Measurements from ENCODE around the gene FRMPD2. TPM values are rescaled to one million over a fixed set of nuclear protein-coding genes. Genes with fewer than 3 reads are reported as not detected.

The FRMPD2 gene
- total and polyA plus RNA-seq, 2 donors from 2014 or later = 0.34 to 0.47 TPM

DNA sequence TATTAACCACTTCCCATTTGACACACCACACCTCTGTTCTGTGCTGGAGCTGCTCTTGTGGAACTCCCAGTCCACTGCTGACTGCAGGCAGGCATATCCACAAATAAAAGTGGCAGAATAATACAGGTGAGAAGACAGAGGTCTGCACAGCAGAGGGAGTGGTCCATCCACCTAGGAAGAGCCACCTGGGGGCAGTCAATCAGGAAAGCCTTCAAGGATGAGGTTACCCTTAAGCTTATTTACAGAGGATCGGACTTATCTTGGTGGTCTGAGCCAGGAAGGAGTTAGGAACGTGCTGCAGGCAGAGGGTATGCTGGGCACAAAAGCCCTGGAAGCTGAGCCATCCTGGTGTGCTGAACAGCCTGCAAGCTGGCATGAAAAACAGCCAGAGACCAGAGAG, 78.7 kb downstream of the FRMPD2 start:
- no peaks in the 10 kb centered on the region for H3K4me1 ChIP-seq (ENCODE audit: control insufficient read depth in 2 of 3, insufficient read depth in 2 of 3, low read depth in 1 of 3, low read length in 3 of 3)
- no peak for DNase-seq
- H3K4me3 ChIP-seq (ENCODE audit: low read length in 3 of 3) = no peak overlapping the region
- H3K9me3 ChIP-seq (ENCODE audit: control insufficient read depth in 2 of 3, insufficient read depth in 1 of 3, low read length in 3 of 3) = no peaks in the 10 kb centered on the region
- no peak overlapping the region for H3K27ac ChIP-seq (ENCODE audit: low read depth in 2 of 2, low read length in 2 of 2)
- intact Hi-C loops (cut with DNase I) = no loop called here
- TF ChIP-seq, protein P1, sequence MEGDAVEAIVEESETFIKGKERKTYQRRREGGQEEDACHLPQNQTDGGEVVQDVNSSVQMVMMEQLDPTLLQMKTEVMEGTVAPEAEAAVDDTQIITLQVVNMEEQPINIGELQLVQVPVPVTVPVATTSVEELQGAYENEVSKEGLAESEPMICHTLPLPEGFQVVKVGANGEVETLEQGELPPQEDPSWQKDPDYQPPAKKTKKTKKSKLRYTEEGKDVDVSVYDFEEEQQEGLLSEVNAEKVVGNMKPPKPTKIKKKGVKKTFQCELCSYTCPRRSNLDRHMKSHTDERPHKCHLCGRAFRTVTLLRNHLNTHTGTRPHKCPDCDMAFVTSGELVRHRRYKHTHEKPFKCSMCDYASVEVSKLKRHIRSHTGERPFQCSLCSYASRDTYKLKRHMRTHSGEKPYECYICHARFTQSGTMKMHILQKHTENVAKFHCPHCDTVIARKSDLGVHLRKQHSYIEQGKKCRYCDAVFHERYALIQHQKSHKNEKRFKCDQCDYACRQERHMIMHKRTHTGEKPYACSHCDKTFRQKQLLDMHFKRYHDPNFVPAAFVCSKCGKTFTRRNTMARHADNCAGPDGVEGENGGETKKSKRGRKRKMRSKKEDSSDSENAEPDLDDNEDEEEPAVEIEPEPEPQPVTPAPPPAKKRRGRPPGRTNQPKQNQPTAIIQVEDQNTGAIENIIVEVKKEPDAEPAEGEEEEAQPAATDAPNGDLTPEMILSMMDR (IDR thresholded peaks at IDR 0.05; ENCODE audit: borderline replicate concordance, extremely low read depth, insufficient read depth) = no peak
- no peaks in the 10 kb centered on the region for H3K36me3 ChIP-seq (ENCODE audit: control insufficient read depth in 2 of 3, insufficient read depth in 3 of 3, low read length in 3 of 3)
- H3K9ac ChIP-seq (ENCODE audit: low read length in 3 of 3) = no peak overlapping the region
- FAIRE-seq = no peak
- no peaks in the 10 kb centered on the region for H3K27me3 ChIP-seq (ENCODE audit: control insufficient read depth, insufficient read depth, low read length)

DNA sequence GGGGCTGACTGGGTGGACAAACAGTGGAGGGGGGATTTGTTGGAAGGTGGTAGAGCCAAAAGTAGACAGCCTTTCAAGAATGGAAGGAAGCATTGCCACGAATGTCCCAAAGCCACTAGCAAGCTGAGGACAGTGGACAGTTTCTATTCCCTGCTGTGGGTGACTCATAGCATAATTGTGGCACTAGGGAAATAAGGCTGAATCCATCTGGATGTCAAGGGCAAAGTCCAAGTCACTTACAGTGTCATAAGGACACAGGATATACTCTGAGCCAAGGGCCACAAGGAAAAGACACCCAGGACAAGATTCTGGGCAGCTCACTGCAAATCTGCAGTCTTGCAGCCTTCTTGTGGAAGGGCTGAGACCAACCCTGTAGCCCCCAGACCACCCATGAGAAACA, 79.7 kb downstream of the FRMPD2 start:
- Histone ChIP-seq H3K4me1 (ENCODE audit: control insufficient read depth in 2 of 3, insufficient read depth in 2 of 3, low read depth in 1 of 3, low read length in 3 of 3) (no peaks in the 10 kb centered on the region), H3K27me3 (ENCODE audit: control insufficient read depth, insufficient read depth, low read length) (no peaks in the 10 kb centered on the region), H3K9me3 (ENCODE audit: control insufficient read depth in 2 of 3, insufficient read depth in 1 of 3, low read length in 3 of 3) (no peaks in the 10 kb centered on the region), H3K36me3 (ENCODE audit: control insufficient read depth in 2 of 3, insufficient read depth in 3 of 3, low read length in 3 of 3) (no peaks in the 10 kb centered on the region), H3K27ac (ENCODE audit: low read depth in 2 of 2, low read length in 2 of 2) (no peak overlapping the region), H3K4me3 (ENCODE audit: low read length in 3 of 3) (no peak overlapping the region), H3K9ac (ENCODE audit: low read length in 3 of 3) (no peak overlapping the region)
- FAIRE-seq = no peak
- TF ChIP-seq, protein P1 (IDR thresholded peaks at IDR 0.05; ENCODE audit: borderline replicate concordance, extremely low read depth, insufficient read depth) = no peak
- DNase-seq = no peak
- intact Hi-C loops (cut with DNase I) = no loop called here

DNA sequence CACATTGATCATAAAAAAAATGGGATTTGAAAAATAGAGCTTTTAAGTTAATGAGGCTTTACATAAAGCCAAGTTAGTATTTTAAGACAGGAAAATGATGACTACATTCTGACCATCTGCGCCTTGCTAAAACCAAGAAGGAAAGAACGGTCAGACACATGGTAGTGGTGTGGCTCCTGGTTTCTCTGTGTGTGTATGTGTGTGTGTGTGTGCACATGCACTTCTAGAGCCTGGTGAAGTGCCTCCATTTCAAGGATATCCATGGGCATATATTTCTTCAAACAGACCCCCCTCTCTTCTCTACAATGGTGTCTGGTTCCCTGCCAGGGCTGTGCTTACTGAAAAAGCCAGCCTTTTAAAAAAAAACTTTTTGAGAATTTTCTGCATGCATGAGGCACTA, 80.9 kb downstream of the FRMPD2 start:
- Histone ChIP-seq H3K4me1 (ENCODE audit: control insufficient read depth in 2 of 3, insufficient read depth in 2 of 3, low read depth in 1 of 3, low read length in 3 of 3) (no peaks in the 10 kb centered on the region), H3K27ac (ENCODE audit: low read depth in 2 of 2, low read length in 2 of 2) (no peak overlapping the region), H3K9me3 (ENCODE audit: control insufficient read depth in 2 of 3, insufficient read depth in 1 of 3, low read length in 3 of 3) (no peaks in the 10 kb centered on the region), H3K27me3 (ENCODE audit: control insufficient read depth, insufficient read depth, low read length) (no peaks in the 10 kb centered on the region), H3K36me3 (ENCODE audit: control insufficient read depth in 2 of 3, insufficient read depth in 3 of 3, low read length in 3 of 3) (no peaks in the 10 kb centered on the region), H3K4me3 (ENCODE audit: low read length in 3 of 3) (no peak overlapping the region), H3K9ac (ENCODE audit: low read length in 3 of 3) (no peak overlapping the region)
- intact Hi-C loops (cut with DNase I) = no loop called here
- TF ChIP-seq, protein P1 (IDR thresholded peaks at IDR 0.05; ENCODE audit: borderline replicate concordance, extremely low read depth, insufficient read depth) = no peak
- no peak for FAIRE-seq
- DNase-seq = no peak

DNA sequence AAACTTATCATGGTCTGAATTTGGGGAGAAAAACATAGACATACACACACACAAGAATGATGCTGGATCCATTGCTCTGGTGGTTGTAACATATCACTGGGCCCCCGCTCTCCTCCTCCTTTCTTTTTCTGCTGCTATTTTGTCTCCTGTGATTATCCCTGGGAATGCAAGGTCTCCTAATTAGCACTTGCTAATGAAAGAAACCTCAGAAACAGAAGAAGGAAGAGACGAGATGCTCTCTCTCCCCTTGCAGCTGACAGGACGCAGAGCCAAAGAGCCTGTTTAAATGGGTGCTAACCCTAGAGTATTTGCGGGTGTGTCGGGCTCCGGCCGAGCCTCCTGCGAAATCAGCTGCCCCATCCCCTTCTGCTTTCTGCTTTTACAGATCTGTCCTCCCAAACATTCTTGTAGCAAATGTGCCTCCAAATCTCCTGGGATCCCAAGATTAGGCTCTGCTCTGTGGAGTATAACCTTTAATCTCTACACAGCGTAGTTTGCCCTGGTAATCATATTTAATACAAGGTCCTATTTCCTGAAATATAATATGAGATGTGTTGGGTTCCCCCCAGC, 81.5 kb downstream of the FRMPD2 start:
- Histone ChIP-seq H3K27me3 (ENCODE audit: control insufficient read depth, insufficient read depth, low read length) (no peaks in the 10 kb centered on the region), H3K9me3 (ENCODE audit: control insufficient read depth in 2 of 3, insufficient read depth in 1 of 3, low read length in 3 of 3) (no peaks in the 10 kb centered on the region), H3K27ac (ENCODE audit: low read depth in 2 of 2, low read length in 2 of 2) (no peak overlapping the region), H3K4me1 (ENCODE audit: control insufficient read depth in 2 of 3, insufficient read depth in 2 of 3, low read depth in 1 of 3, low read length in 3 of 3) (peaks cover 0 to 3% (median 0%) of the 10 kb centered on the region in 3 donors), H3K36me3 (ENCODE audit: control insufficient read depth in 2 of 3, insufficient read depth in 3 of 3, low read length in 3 of 3) (no peaks in the 10 kb centered on the region), H3K4me3 (ENCODE audit: low read length in 3 of 3) (no peak overlapping the region), H3K9ac (ENCODE audit: low read length in 3 of 3) (no peak overlapping the region)
- no peak for FAIRE-seq
- DNase-seq = no peak
- intact Hi-C loops (cut with DNase I) = no loop called here
- TF ChIP-seq, protein P1 (IDR thresholded peaks at IDR 0.05; ENCODE audit: borderline replicate concordance, extremely low read depth, insufficient read depth) = no peak
